OCI-LY7 (cell line): ENCODE results near the gene DUSP18.

Source experiments
- CTCF ChIP-seq: fragments of 200-600 bp; sonication (generic); conservative IDR thresholded peaks from 2 replicates; pipeline ENCODE4 v1.5.1; 2014; ENCODE audit warnings: mild to moderate bottlenecking, antibody characterized with exemption, low read length, moderate library complexity, mixed read lengths
- EZH2phosphoT487 ChIP-seq: fragments of 200-600 bp; sonication (generic); IDR thresholded peaks from 2 replicates; pipeline ENCODE4 v1.6.1; 2018; ENCODE audit warnings: low read depth, borderline replicate concordance, mild to moderate bottlenecking, mixed run types, antibody characterized with exemption, low read length, moderate library complexity, mixed read lengths

- TF ChIP-seq CTCF (no peak), EZH2phosphoT487 (no peak)
Observed at GRCh38 chr22:30647536-30647935, 20.1 kb downstream of the DUSP18 start.
